ENCODE results near the gene NEIL1.
"Not testable (repeated sequence)": the region's sequence is repeated elsewhere in the genome, so short reads cannot be mapped to it uniquely, and the experiment has no call there.

The NEIL1 gene

GRCh38 chr15:75335313-75335704, 11.5 kb upstream of the NEIL1 start:
- no peak for DNase-seq

GRCh38 chr15:75335705-75336355, 11.0 kb upstream of the NEIL1 start, which contains the start of gene COMMD4:
Gene COMMD4, plus strand, starts transcription at chr15:75336063. Its CDS starts 27 bp downstream, at chr15:75336090.
- DNase-seq = peak; percentile 96

GRCh38 chr15:75338661-75339240, 8.1 kb upstream of the NEIL1 start:
- no peak for DNase-seq

GRCh38 chr15:75339531-75340240, 7.2 kb upstream of the NEIL1 start:
- DNase-seq = no peak

- no peak for DNase-seq
These were observed 4.6 kb upstream of the NEIL1 start for GRCh38 chr15:75342221-75342620.

GRCh38 chr15:75343953-75344352, 2.9 kb upstream of the NEIL1 start:
- DNase-seq = not testable (repeated sequence)

- peak; percentile 73 for DNase-seq
These were observed 589 bp downstream of the NEIL1 start for GRCh38 chr15:75347222-75348033.

- peak; percentile 69 for DNase-seq
These were observed 1.3 kb downstream of the NEIL1 start for GRCh38 chr15:75348034-75348561.

GRCh38 chr15:75348562-75349350, 1.9 kb downstream of the NEIL1 start:
- DNase-seq = peak; percentile 62

GRCh38 chr15:75349351-75349669, 2.5 kb downstream of the NEIL1 start:
- not testable (repeated sequence) for DNase-seq

- peak; percentile 87 for DNase-seq
These were observed 3.2 kb downstream of the NEIL1 start for GRCh38 chr15:75349851-75350588.

GRCh38 chr15:75350601-75351361, 3.9 kb downstream of the NEIL1 start:
- DNase-seq = peak; percentile 57

- peak; percentile 48 for DNase-seq
These were observed 5.6 kb downstream of the NEIL1 start for GRCh38 chr15:75352186-75353080.

GRCh38 chr15:75353604-75354003, 6.8 kb downstream of the NEIL1 start:
- no peak for DNase-seq

GRCh38 chr15:75354454-75354853, 7.6 kb downstream of the NEIL1 start:
- no peak for DNase-seq

GRCh38 chr15:75355369-75355768, 8.5 kb downstream of the NEIL1 start:
- no peak for DNase-seq

GRCh38 chr15:75356006-75356405, 9.2 kb downstream of the NEIL1 start:
- no peak for DNase-seq

- no peak for DNase-seq
These were observed 9.7 kb downstream of the NEIL1 start for GRCh38 chr15:75356517-75356916.

GRCh38 chr15:75357976-75358673, 11.3 kb downstream of the NEIL1 start:
- no peak for DNase-seq
